HepG2 (cell line): ENCODE results near the gene NPPA. TPM values are rescaled to one million over a fixed set of nuclear protein-coding genes. Genes with fewer than 3 reads are reported as not detected.

Experiments used
- ADNP ChIP-seq: sonication (generic); formaldehyde crosslinking; IDR thresholded peaks from 2 replicates; pipeline ENCODE4 v1.4.0; 2020; ENCODE audit warnings: missing genetic modification reagents
- AFF4 ChIP-seq: sonication (generic); formaldehyde crosslinking; IDR thresholded peaks from 2 replicates; pipeline ENCODE4 v1.4.0; 2020; ENCODE audit warnings: missing genetic modification reagents
- DR1 ChIP-seq: sonication (generic); formaldehyde crosslinking; IDR thresholded peaks from 2 replicates; pipeline ENCODE4 v1.8.0; 2021; ENCODE audit warnings: mild to moderate bottlenecking, missing genetic modification reagents, inconsistent platforms
- FOXK1 ChIP-seq: sonication (generic); formaldehyde crosslinking; IDR thresholded peaks from 2 replicates; pipeline ENCODE4 v1.4.0; 2020; ENCODE audit warnings: low read depth, missing genetic modification reagents, borderline replicate concordance
- HCFC1 ChIP-seq: fragments of 150-350 bp; IDR thresholded peaks from 2 replicates; pipeline ENCODE4 v1.6.1; 2014; ENCODE audit warnings: low read depth, low read length
- JARID2 ChIP-seq: sonication (generic); formaldehyde crosslinking; IDR thresholded peaks from 2 replicates; pipeline ENCODE4 v1.8.1; 2023; ENCODE audit warnings: missing genetic modification reagents, inconsistent platforms; ENCODE audit not compliant: insufficient replicate concordance
- SP140L ChIP-seq: sonication (generic); formaldehyde crosslinking; IDR thresholded peaks from 2 replicates; pipeline ENCODE4 v1.4.0; 2020; ENCODE audit warnings: missing genetic modification reagents, borderline replicate concordance
- ZHX2 ChIP-seq, 2 experiments: sonication (generic) in 1 of 2; formaldehyde crosslinking in 1 of 2; IDR thresholded peaks; 2 replicates each; pipeline versions ENCODE4 v1.6.1 to v1.9.0; 2014 to 2022; ENCODE audit warnings: antibody characterized with exemption in 1 of 2, borderline replicate concordance in 1 of 2, inconsistent platforms in 1 of 2, low read depth in 1 of 2, missing genetic modification reagents in 1 of 2
- ZNF207 ChIP-seq: fragments of 450-650 bp; IDR thresholded peaks from 2 replicates; pipeline ENCODE4 v1.6.1; 2016; ENCODE audit warnings: antibody characterized with exemption, borderline replicate concordance
- ZNF441 ChIP-seq: sonication (generic); formaldehyde crosslinking; IDR thresholded peaks from 2 replicates; pipeline ENCODE4 v1.7.0; 2021; ENCODE audit warnings: missing genetic modification reagents, borderline replicate concordance
- ZNF547 ChIP-seq: sonication (generic); formaldehyde crosslinking; IDR thresholded peaks from 2 replicates; pipeline ENCODE4 v1.5.1; 2020; ENCODE audit warnings: mild to moderate bottlenecking, missing genetic modification reagents
- ZNF879 ChIP-seq: sonication (generic); formaldehyde crosslinking; IDR thresholded peaks from 2 replicates; pipeline ENCODE4 v1.8.1; 2023; ENCODE audit warnings: missing genetic modification reagents
- ZSCAN22 ChIP-seq: sonication (generic); formaldehyde crosslinking; IDR thresholded peaks from 2 replicates; pipeline ENCODE4 v1.4.0; 2020; ENCODE audit warnings: mild to moderate bottlenecking, missing genetic modification reagents
- polyA plus RNA-seq, 8 experiments: library from polyadenylated mRNA; depleted of rRNA in 3 of 8; stranded (reverse) in 7 of 8; unstranded in 1 of 8; fragments of >200 nt; fragmentation: Illumina TruSeq in 4 of 8; extraction: Trizol in 4 of 8; gene quantifications; 2 replicates each; pipeline versions ENCODE4 v1.2.1 to v1.2.3, GENCODE V29; 2011 to 2016; ENCODE audit warnings: low read depth in 4 of 8, missing spikeins in 1 of 8, mixed read lengths in 1 of 8; ENCODE audit not compliant: insufficient read depth in 1 of 8
- total RNA-seq, 5 experiments: library from RNA; depleted of rRNA; stranded (reverse); fragments of >200 nt; fragmentation: Illumina TruSeq; extraction: Trizol; gene quantifications; 2 replicates each; pipeline ENCODE4 v1.2.3, GENCODE V29; 2016; ENCODE audit warnings: low read depth in 1 of 5
- TF ChIP-seq, protein P1 (sequence below): IDR thresholded peaks from 2 replicates; pipeline ENCODE4 v1.6.1; 2018; ENCODE audit warnings: missing genetic modification reagents
- TF ChIP-seq, protein P2 (sequence below): IDR thresholded peaks from 2 replicates; pipeline ENCODE4 v1.6.1; 2016; ENCODE audit warnings: missing biosample characterization, missing genetic modification reagents, low read depth

NPPA gene
- total and polyA plus RNA-seq, 2 of the 13 experiments (the other 11 are each of a cell fraction or from before 2014, with no cell fraction given): not detected

DNA sequence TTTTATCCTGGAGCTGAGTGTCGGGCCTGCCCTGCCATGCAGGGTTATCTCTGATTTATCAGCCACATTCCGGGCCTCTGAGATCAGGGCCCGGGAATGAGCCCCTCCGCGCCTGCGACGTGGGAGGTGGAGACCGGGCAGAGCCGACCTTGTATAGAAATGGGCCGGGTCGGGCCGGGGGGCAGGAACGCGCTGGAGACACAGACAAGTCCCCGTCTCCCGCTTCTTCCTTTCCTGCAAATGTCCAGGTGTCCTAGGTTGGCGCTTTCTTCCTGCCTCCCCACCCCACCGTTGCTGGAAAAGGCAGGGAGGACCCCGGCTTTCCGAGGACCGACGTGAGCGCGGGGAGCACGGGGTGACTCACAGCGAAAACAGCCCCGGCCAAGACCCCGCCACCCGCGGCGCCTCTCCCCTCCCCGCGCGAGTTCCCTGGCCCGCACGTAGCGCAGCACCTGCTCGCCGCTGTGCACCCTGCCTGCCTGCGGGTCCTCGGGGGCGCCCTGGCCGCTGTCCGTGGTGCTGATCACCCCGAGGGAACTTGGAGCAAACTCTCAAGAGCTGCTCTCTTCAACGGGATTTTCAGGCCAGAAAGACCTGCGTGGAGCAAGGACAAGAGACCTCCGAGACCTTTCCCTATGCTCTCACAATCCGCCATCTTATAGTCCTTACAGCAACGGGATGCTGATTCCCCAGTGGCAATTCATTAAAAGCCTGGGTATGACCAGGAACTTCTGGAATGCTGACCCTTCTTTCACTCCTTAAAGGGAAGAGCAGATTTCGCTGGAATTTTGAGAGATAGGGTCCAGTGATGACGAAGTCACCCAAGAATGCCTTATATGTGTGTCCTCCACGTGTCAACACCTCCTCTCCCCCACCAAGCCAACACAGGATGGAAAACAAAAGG is 11.6 kb upstream of the NPPA start (continued):
- no peak for TF ChIP-seq ZHX2 (IDR thresholded peaks at IDR 0.05; ENCODE audit: low read depth)
- peak; percentile 95 for TF ChIP-seq ZHX2 (CRISPR knock-in tag; IDR thresholded peaks at IDR 0.05; ENCODE audit: borderline replicate concordance)
- no peak for TF ChIP-seq JARID2 (CRISPR knock-in tag)
- TF ChIP-seq, protein P1, sequence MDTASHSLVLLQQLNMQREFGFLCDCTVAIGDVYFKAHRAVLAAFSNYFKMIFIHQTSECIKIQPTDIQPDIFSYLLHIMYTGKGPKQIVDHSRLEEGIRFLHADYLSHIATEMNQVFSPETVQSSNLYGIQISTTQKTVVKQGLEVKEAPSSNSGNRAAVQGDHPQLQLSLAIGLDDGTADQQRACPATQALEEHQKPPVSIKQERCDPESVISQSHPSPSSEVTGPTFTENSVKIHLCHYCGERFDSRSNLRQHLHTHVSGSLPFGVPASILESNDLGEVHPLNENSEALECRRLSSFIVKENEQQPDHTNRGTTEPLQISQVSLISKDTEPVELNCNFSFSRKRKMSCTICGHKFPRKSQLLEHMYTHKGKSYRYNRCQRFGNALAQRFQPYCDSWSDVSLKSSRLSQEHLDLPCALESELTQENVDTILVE: peak; percentile 97
- peak; percentile 96 for TF ChIP-seq ZNF441
- TF ChIP-seq DR1: no peak
- peak; percentile 90; the same call in 1 of the 2 replicates for TF ChIP-seq FOXK1 (CRISPR knock-in tag)
- TF ChIP-seq HCFC1: no peak; the same call in 1 of the 2 replicates
- TF ChIP-seq ZNF207: no peak
- peak; percentile 98; the same call in 1 of the 2 replicates for TF ChIP-seq SP140L
- peak; percentile 85 for TF ChIP-seq ZNF547
- no peak for TF ChIP-seq ADNP (CRISPR knock-in tag)
- TF ChIP-seq, protein P2, sequence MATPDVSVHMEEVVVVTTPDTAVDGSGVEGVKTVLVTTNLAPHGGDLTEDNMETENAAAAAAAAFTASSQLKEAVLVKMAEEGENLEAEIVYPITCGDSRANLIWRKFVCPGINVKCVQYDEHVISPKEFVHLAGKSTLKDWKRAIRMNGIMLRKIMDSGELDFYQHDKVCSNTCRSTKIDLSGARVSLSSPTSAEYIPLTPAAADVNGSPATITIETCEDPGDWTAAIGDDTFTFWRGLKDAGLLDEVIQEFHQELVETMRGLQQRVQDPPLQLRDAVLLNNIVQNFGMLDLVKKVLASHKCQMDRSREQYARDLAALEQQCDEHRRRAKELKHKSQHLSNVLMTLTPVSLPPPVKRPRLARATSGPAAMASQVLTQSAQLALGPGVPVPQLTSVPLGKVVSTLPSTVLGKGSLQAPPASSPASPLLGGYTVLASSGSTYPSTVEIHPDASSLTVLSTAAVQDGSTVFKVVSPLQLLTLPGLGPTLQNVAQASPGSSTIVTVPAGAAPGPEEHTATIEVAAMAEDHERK (CRISPR knock-in tag): no peak
- TF ChIP-seq ZSCAN22 (CRISPR knock-in tag): peak; percentile 48; the same call in 1 of the 2 replicates
- peak; percentile 96; the same call in 1 of the 2 replicates for TF ChIP-seq ZNF879 (CRISPR knock-in tag)
- no peak for TF ChIP-seq AFF4
